Bronchus fibroblast of lung (primary cell): ENCODE data around the gene POLR3H. TPM values are rescaled to one million over a fixed set of nuclear protein-coding genes. Genes with fewer than 3 reads are reported as not detected.

Experiments
- total RNA-seq: library from RNA; depleted of rRNA; stranded (reverse); fragments of >200 nt; gene quantifications from 2 replicates; pipeline ENCODE4 v1.2.3, GENCODE V29; 2015

The POLR3H gene
- total RNA-seq: 14.0 and 14.8 TPM in 2 replicates

GRCh38 chr22:41543854-41544670 lies at the start of gene POLR3H:
Gene POLR3H (minus strand): TSS chr22:41544470. CDS start chr22:41544101, 369 bp downstream.

DNA sequence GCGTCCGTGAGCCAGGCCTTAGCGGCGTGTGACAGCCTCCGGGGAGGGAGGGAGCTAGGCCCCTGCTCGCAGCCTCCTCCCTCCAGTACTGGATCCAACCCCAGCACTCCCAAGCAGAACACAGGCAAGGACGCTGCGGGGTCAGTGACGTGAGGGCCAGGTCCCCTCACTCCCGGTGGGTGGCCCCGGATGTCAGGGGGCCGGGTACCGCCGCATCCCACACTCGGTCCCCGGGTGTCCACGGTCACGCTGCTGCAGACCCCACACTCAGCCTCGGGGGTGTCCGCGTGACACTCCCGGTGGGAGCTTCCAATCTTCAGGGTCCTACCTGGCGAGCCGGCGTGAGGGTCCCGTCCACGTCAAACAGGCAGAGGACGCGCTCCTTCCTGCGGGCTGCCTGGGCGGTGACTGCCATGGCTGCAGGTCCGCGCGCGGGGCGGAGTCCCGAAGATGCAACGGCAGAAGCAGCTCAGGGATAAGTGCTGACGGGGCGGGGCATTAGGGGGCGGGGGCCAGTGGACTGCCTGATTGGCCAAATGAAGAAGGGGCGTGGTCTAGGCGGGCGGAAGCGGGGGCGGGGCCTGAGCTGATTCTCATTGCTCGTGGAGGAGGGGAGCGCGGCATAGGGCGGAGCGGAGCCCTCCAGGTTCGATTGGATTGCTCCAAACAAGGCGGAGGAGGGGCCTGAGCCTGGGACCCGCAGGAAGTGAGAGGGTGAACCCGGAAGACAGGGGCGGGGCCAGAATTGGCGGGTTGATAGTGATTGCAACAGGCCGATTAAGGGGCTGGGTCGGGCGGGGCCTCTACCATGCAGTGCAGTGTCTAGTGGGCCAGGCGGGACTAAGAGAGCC lies 45.3 kb upstream of the POLR3H start, which contains the start of gene PMM1:
Gene PMM1 (minus strand): TSS at position 450 of the 851 bp plus-strand sequence. CDS start 35 bp downstream, at position 415.

Other genes with a start within 250 kb of the POLR3H start
- 46.4 and 47.7 TPM in 2 replicates for gene ZC3H7B, start 242.9 kb downstream of the POLR3H start, total RNA-seq
- gene TEF, start 162.5 kb downstream of the POLR3H start, total RNA-seq: 3.7 TPM in 2 replicates
- gene TOB2, start 97.7 kb downstream of the POLR3H start, total RNA-seq: 21.9 and 23.2 TPM in 2 replicates
- 52.2 and 61.0 TPM in 2 replicates for gene PHF5A, start 75.8 kb downstream of the POLR3H start, total RNA-seq
- gene ACO2, start 75.4 kb downstream of the POLR3H start, total RNA-seq: 79.2 and 83.8 TPM in 2 replicates
- gene CSDC2, start 16.5 kb upstream of the POLR3H start, total RNA-seq: 14.1 and 15.5 TPM in 2 replicates
- gene PMM1, start 45.4 kb upstream of the POLR3H start, total RNA-seq: 75.3 and 78.5 TPM in 2 replicates
- gene DESI1, start 76.6 kb upstream of the POLR3H start, total RNA-seq: 18.3 and 20.1 TPM in 2 replicates
- gene XRCC6, start 76.8 kb upstream of the POLR3H start, total RNA-seq: 396 and 414 TPM in 2 replicates
- 144 and 149 TPM in 2 replicates for gene SNU13, start 144.4 kb upstream of the POLR3H start, total RNA-seq
- 0.50 and 1.2 TPM in 2 replicates for gene MEI1, start 155.0 kb upstream of the POLR3H start, total RNA-seq